Esophagus squamous epithelium (tissue), 5 donors: Measurements from ENCODE around the gene RPL13A. TPM values are rescaled to one million over a fixed set of nuclear protein-coding genes. Genes with fewer than 3 reads are reported as not detected.

Experiments
- DNase-seq: peaks from one replicate; lab custom pipeline; 2025; lab: John Stamatoyannopoulos, UW
- H3K27ac ChIP-seq, 4 donors: fragments of 200-600 bp; sonication (generic); one replicate each; pipeline ENCODE4 v1.5.1; 2016 to 2019; ENCODE audit warnings: mild to moderate bottlenecking in 1 of 4
- H3K27me3 ChIP-seq, 4 donors: fragments of 200-600 bp; sonication (generic); 1 replicate in 3 of 4; 2 replicates in 1 of 4; pipeline versions ENCODE4 v1.5.1 to v1.6.0; 2017 to 2021; ENCODE audit warnings: antibody characterized with exemption in 1 of 4
- H3K36me3 ChIP-seq, 3 donors: fragments of 200-600 bp; sonication (generic); one replicate each; pipeline ENCODE4 v1.5.1; 2016 to 2019
- H3K4me1 ChIP-seq, 3 donors: fragments of 200-600 bp; sonication (generic); one replicate each; pipeline ENCODE4 v1.5.1; 2017 to 2019
- H3K4me3 ChIP-seq, 4 donors: fragments of 200-600 bp; sonication (generic); 1 replicate in 3 of 4; 2 replicates in 1 of 4; pipeline ENCODE4 v1.5.1; 2016 to 2019; ENCODE audit warnings: mild to moderate bottlenecking in 2 of 4, moderate library complexity in 1 of 4
- H3K9me3 ChIP-seq, 3 donors: fragments of 200-600 bp; sonication (generic); one replicate each; pipeline ENCODE4 v1.5.1; 2016 to 2019
- POLR2A ChIP-seq, 4 donors: fragments of 450-650 bp; IDR thresholded peaks; one replicate each; pipeline ENCODE4 v1.6.1; 2017; ENCODE audit warnings: antibody characterized with exemption in 4 of 4, mild to moderate bottlenecking in 4 of 4, moderate library complexity in 3 of 4
- WGBS, 2 donors: methylation state at CpG; one replicate each; pipeline ENCODE4 v1.1.5; 2018; 5-methylcytosine and 5-hydroxymethylcytosine counted together
- intact Hi-C: fragments of 100-400 bp; cut with DNase I; formaldehyde crosslinking; loops from one replicate; pipeline ENCODE4 v1.15.0; 2022
- total RNA-seq, 4 donors: library from RNA; depleted of rRNA; stranded (reverse); fragments of >200 nt; gene quantifications; one replicate each; pipeline ENCODE4 v1.1.0, GENCODE V29; 2016
- TF ChIP-seq, protein P1 (sequence below), 6 experiments: fragments of 450-650 bp in 4 of 6; fragments of 200-600 bp in 2 of 6; sonication (generic) in 2 of 6; IDR thresholded peaks; one replicate each; pipeline ENCODE4 v1.5.1; 2016 to 2019; ENCODE audit warnings: antibody characterized with exemption in 6 of 6, mild to moderate bottlenecking in 4 of 6, moderate library complexity in 4 of 6
- donor health status: DM: yes; HTN: yes; CAD: no.

The RPL13A gene
- total RNA-seq, 4 donors from 2014 or later = 1,642 to 4,119 (median 2,165) TPM

DNA sequence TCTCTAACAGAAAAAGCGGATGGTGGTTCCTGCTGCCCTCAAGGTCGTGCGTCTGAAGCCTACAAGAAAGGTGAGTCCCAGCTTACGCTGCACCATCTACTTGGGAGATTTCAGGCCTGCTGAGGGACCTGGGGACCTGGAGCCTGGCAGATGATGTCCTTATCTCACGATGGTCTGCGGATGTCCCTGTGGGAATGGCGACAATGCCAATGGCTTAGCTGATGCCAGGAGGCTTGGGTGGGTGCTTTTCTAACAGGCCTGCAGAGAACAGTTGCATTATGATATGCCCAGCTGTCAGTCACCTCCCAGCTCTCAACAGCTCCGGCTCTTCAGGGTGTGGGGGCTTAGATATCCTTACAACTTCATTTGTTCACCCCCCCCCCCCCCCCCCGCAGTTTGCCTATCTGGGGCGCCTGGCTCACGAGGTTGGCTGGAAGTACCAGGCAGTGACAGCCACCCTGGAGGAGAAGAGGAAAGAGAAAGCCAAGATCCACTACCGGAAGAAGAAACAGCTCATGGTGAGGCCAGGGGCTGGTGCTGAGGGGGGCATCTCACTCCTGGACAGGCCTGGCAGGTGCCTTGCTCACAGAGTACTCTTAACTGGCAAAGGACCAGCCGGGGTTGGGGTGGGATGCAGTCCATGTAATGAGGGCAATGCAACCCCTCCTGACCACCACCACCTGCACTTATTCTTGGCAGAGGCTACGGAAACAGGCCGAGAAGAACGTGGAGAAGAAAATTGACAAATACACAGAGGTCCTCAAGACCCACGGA lies 3.8 kb downstream of the RPL13A start:
- DNase-seq = no peak
- intact Hi-C loops = no loop called here
- 65 to 72% methylated on average over 6 to 11 of the region's 17 CpGs for WGBS, 2 donors
- H3K27ac ChIP-seq = peak overlapping the region in 3 of 4 donors; percentile 93 to 98 (median 96)
- H3K4me1 ChIP-seq = peaks cover 13 to 52% (median 32%) of the 10 kb centered on the region in 3 donors
- H3K4me3 ChIP-seq = no peak overlapping the region
- no peak for TF ChIP-seq POLR2A (IDR thresholded peaks at IDR 0.05)
- TF ChIP-seq, protein P1, sequence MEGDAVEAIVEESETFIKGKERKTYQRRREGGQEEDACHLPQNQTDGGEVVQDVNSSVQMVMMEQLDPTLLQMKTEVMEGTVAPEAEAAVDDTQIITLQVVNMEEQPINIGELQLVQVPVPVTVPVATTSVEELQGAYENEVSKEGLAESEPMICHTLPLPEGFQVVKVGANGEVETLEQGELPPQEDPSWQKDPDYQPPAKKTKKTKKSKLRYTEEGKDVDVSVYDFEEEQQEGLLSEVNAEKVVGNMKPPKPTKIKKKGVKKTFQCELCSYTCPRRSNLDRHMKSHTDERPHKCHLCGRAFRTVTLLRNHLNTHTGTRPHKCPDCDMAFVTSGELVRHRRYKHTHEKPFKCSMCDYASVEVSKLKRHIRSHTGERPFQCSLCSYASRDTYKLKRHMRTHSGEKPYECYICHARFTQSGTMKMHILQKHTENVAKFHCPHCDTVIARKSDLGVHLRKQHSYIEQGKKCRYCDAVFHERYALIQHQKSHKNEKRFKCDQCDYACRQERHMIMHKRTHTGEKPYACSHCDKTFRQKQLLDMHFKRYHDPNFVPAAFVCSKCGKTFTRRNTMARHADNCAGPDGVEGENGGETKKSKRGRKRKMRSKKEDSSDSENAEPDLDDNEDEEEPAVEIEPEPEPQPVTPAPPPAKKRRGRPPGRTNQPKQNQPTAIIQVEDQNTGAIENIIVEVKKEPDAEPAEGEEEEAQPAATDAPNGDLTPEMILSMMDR (IDR thresholded peaks at IDR 0.05) = no peak
- no peaks in the 10 kb centered on the region for H3K27me3 ChIP-seq
- H3K9me3 ChIP-seq = no peaks in the 10 kb centered on the region
- H3K36me3 ChIP-seq = peaks cover 16 to 50% (median 31%) of the 10 kb centered on the region in 3 donors

DNA sequence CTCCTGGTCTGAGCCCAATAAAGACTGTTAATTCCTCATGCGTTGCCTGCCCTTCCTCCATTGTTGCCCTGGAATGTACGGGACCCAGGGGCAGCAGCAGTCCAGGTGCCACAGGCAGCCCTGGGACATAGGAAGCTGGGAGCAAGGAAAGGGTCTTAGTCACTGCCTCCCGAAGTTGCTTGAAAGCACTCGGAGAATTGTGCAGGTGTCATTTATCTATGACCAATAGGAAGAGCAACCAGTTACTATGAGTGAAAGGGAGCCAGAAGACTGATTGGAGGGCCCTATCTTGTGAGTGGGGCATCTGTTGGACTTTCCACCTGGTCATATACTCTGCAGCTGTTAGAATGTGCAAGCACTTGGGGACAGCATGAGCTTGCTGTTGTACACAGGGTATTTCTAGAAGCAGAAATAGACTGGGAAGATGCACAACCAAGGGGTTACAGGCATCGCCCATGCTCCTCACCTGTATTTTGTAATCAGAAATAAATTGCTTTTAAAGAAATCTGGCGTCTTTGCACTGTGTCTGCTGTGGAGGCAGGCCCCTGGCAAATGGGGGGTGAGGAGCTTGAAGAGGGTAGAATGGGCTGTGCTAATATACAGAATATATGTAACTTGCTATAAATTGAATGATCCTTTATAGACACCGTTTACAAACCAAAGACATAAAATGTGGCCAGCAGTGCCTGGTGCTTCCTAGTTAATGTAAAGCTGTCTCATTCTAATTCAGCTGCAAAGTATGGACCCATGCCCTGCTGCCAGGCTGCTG lies 4.6 kb downstream of the RPL13A start:
- no peak for DNase-seq
- intact Hi-C loops = no loop called here
- H3K4me1 ChIP-seq = peaks cover 14 to 50% (median 32%) of the 10 kb centered on the region in 3 donors
- TF ChIP-seq POLR2A (IDR thresholded peaks at IDR 0.05) = no peak
- TF ChIP-seq, protein P1 (IDR thresholded peaks at IDR 0.05) = no peak
- peaks cover 16 to 50% (median 31%) of the 10 kb centered on the region in 3 donors for H3K36me3 ChIP-seq
- H3K4me3 ChIP-seq = no peak overlapping the region
- WGBS, 2 donors = 61 to 66% methylated on average over 6 to 7 of the region's 7 CpGs
- H3K9me3 ChIP-seq = no peaks in the 10 kb centered on the region
- no peaks in the 10 kb centered on the region for H3K27me3 ChIP-seq
- H3K27ac ChIP-seq = no peak overlapping the region

DNA sequence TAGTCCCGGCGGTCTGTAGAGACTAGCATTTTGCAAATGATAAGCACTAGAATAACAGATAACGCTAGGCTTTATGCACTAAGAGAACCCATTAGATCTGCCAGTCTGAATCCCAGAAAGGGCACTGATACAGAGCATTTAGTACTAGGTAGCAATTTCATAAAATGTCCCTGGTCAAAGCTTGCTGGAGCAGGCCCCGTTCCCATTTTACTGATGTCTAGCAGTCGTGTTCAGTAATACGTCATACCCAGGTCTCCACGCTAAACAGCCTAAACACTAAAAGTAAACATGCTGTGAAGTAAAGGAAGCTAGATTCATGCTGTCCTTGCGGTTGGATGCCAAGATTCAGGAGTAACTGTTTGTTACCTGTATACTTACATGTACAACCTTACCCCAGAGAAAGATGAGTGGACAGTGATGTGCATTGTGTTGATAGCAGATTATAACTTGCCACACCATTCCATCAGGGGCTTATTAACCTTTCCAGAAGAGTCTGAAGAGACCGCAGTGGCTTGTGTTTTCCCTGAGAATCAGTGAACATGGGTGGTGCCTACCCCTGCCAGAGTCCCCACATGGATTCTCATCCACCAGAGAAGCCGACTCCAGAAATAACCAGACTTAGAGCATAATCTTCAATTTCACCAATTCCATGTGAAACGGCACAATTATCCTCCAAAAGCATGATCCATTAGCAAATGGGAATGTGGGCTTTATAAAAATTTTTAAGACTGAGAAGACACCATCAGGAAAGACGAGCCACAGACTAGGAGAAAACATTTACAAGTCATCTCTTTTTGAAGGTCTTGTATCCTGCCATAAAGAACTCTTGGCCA lies 5.4 kb downstream of the RPL13A start:
- no peak for DNase-seq
- Histone ChIP-seq H3K9me3 (no peaks in the 10 kb centered on the region), H3K4me1 (peaks cover 22 to 56% (median 38%) of the 10 kb centered on the region in 3 donors), H3K36me3 (peaks cover 20 to 57% (median 31%) of the 10 kb centered on the region in 3 donors), H3K27me3 (no peaks in the 10 kb centered on the region), H3K27ac (peak overlapping the region in 1 of 4 donors; percentile 5), H3K4me3 (no peak overlapping the region)
- intact Hi-C loops = no loop called here
- WGBS, 2 donors = 61 to 66% methylated on average over 12 of the region's 12 CpGs
- TF ChIP-seq, protein P1 (IDR thresholded peaks at IDR 0.05) = no peak
- no peak for TF ChIP-seq POLR2A (IDR thresholded peaks at IDR 0.05)

DNA sequence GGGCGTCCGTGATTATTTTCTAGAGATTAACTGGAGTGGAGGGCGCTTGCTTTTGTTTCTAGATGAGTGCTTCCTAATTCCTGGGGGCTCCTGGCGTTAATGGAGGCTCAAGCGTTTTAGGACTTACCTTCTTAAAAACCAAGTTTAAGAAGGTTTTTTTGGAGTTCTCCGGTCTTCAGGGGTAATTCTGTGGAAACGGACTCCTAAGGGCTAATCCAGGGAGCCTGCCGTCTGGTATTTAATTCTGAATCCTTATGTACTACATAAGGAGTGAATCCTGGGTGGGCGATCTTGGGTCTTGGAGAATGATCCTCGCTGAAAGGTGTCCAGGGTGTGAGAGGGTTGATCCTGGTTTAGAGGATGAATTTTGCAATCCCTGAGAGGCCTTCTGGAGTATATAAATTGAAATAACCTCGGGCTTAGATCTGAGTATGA lies 9.2 kb downstream of the RPL13A start:
- H3K9me3 ChIP-seq = no peaks in the 10 kb centered on the region
- intact Hi-C loops = no loop called here
- H3K27me3 ChIP-seq = no peaks in the 10 kb centered on the region
- H3K4me3 ChIP-seq = peak overlapping the region; percentile 66 to 98 (median 76)
- WGBS, 2 donors = 0% methylated on average over 11 of the region's 11 CpGs
- H3K4me1 ChIP-seq = peaks cover 39 to 63% (median 39%) of the 10 kb centered on the region in 3 donors
- H3K27ac ChIP-seq = peak overlapping the region; percentile 94 to 99 (median 96)
- TF ChIP-seq, protein P1 (IDR thresholded peaks at IDR 0.05) = no peak
- TF ChIP-seq POLR2A (IDR thresholded peaks at IDR 0.05) = no peak
- peaks cover 20 to 51% (median 28%) of the 10 kb centered on the region in 3 donors for H3K36me3 ChIP-seq
- no peak for DNase-seq
